Measurements from ENCODE around the gene ZNF333. TPM values are rescaled to one million over a fixed set of nuclear protein-coding genes. Genes with fewer than 3 reads are reported as not detected.
"Not testable (repeated sequence)": the region's sequence is repeated elsewhere in the genome, so short reads cannot be mapped to it uniquely, and the experiment has no call there.

Gene ZNF333
- polyA plus RNA-seq, 4 donors = 14.8 to 19.3 (median 17.0) TPM

DNA sequence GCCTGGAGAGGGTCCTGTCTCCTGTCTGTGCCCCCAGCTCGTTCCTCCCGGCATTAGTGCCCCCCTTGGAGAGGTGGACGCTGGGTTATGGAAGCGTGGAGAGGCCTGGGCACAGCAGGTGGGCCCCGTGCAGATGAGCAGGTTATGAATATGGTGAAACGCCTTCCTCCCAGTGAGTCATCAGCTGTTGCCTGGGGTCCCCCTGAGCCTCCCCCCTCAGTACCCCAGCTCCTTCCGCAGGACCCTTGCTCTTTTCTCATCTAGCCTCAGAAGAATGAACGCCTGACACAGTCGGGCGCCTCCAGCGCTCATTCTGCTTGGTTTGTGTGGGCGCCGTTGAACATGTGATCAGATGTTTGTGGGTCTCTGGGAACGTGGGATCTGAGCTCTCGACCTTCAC, 76.0 kb downstream of the ZNF333 start:
- DNase-seq (ENCODE audit: low read depth in 4 of 4, low spot score in 3 of 4) = not testable (repeated sequence)

DNA sequence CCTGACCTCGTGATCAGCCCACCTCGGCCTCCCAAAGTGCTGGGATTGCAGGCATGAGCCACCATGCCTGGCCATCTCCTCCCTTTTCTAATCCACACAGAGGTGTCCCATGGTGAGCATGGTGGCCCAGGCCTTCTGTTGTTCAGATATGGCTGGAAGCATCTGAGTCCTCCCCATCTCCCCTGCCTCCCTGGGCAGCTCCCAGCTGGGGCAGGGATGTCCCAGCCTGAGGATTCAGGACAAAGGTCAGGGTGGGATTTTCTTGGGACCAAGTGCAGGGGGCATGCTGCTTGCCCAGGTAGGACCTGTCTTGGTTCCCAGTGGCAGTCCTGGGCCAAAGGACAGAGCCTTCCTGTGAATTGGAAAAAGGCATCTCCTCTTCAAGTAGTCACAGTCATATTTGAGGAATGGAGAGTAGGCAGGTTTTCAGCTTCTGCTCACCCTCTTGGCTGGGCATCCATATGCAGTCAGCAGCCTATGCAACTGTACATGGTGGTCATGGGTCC, 77.7 kb downstream of the ZNF333 start:
- no peak for DNase-seq (ENCODE audit: low read depth in 4 of 4, low spot score in 3 of 4)

DNA sequence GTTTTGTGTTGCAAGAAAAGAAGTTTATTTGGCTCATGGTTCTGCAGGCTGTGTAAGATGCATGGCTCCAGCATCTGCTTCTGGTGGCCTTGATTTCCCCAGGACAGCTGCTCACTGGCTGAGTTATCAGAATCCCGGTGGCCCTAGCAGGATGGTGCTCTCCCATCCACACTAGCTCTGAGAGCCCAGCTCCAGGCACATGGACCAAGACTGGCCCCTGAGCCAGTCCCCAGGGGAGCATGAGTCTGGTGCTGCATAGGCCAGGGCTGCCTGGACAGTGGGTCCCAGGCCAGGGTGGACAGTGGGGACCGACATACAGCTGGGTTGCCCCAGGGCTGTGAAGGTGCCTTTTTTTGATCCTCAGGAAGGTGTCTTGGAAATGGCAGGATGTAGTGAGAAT, 78.2 kb downstream of the ZNF333 start:
- no peak for DNase-seq (ENCODE audit: low read depth in 4 of 4, low spot score in 3 of 4)

DNA sequence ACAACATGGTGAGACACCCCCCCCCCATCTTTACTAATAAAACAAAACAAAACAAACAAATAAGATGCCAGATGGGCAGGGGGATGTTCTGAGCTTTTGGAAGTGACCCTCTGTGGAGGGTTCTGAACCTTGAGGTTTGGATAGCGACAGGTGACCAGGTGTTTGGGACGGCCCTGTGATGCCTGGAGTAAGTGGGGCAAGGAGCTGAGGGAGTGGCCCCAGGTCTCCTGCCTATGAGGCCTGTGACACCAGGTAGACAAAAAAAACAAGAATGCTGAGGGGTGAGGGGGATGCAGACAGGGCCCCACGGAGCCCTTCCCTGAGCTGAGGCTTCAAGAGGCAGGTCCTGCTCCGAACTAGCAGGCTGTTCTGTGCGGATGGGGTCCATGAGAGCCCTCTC, 79.4 kb downstream of the ZNF333 start:
- no peak for DNase-seq (ENCODE audit: low read depth in 4 of 4, low spot score in 3 of 4)

DNA sequence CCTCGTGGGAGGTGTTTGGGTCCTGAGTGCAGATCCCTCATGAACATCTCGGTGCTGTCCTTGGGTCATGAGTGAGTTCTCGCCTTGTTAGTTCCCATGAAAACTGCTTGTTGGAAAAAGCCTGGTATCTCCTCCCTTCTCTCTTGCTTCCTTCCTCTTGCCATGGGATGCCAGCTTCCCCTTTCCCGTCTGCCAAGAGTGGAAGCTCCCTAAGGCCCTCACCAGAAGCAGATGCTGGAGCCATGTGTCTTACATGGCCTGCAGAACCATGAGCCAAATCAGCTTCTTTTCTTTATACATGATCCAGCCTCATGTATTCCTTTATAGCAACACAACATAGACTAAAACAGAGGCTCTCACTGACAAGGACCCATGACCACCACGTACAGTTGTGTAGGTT, 80.3 kb downstream of the ZNF333 start:
- no peak for DNase-seq (ENCODE audit: low read depth in 4 of 4, low spot score in 3 of 4)

DNA sequence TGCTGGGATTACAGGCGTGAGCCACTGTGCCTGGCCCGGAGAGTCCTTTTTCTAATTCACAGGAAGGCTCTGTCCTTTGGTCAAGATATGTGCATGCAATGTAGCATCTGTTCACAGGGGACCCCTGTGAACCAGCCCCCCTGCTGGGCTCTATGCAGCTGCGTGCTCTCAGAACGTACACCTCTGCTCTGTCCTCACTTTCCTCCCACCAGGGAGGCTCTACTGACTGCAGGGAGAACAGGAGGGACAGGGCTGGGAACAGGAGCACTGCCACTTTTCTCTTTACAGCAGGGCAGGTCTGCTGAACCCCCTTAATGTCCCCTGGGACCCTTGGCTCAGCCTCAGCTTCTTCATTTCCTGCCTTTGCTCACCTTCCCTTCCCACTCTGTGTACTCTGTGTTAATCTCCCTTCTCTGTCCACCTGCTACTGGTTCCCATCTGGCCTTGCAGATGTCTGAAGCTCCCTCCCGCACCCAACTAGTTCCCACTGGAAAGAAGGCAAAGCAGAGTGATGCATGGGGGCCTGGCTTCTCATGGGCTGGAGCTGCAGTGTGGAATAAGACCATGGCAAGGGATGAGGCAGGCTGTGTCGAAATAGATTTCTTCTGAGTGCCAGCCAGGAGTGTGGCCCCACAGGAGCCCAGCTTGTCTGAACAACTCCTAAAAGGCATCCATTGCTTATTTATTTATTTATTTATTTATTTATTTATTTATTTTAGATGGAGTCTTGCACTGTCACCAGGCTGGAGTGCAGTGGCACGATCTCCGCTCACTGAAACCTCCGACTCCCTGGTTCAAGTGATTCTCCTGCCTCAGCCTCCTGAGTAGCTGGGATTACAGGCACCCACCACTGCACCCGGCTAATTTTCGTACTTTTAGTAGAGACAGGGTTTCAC, 81.3 kb downstream of the ZNF333 start:
- DNase-seq (ENCODE audit: low read depth in 4 of 4, low spot score in 3 of 4) = no peak

DNA sequence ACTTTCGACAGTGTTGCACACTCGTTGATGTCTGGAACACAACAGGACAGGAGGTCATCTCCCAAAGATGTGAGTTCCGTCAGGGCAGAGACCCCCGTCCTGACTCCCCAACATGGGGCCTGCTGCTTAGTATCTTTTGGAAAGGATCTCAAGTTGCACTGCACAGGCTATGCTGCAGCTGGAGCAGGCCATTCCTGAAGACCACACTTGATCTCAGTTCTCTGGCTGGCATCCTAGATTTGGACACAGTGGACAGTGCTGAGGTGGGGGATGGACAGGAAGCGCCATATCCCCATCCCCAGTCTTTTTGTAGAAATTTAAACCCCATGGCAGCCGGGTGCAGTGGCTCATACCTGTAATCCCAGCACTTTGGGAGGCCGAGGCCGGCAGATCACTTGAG, 82.6 kb downstream of the ZNF333 start:
- DNase-seq (ENCODE audit: low read depth in 4 of 4, low spot score in 3 of 4) = no peak

DNA sequence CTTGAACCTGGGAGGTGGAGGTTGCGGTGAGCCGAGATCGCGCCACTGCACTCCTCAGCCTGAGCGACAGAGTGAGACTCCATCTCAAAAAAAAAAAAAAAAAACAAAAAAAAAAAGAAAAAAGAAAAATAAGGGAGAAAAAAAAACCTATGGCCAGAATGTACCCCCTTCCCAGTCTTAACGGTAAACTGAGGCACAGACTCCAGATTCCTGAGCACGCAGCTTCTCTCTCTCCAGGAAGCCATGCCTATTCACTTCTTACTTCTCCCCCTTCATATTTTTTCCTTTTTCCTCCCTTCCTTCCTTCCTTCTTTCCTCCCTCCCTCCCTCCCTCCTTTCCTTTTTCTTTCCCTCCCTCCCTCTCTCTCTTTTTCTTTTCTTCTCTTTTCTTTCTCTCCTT, 83.1 kb downstream of the ZNF333 start:
- no peak for DNase-seq (ENCODE audit: low read depth in 4 of 4, low spot score in 3 of 4)

DNA sequence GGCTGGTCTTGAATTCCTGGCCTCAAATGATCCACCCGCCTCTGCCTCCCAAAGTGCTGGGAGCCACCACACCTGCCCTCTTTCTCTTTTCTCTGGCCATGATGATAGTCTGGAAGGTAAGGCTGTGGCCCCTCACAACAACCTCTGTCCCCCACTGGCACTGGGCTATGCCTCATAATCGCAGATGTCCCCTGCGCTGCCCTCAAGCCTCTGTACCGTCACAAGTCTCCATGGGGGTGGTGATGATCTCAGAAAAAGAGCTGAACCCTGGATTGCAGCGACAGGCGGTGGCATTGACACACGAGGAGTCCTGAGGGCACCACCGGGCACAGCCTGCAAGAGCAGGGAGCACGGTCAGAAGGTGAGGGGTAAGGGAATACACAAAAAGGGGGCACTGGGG, 83.9 kb downstream of the ZNF333 start:
- DNase-seq (ENCODE audit: low read depth in 4 of 4, low spot score in 3 of 4) = not testable (repeated sequence)

DNA sequence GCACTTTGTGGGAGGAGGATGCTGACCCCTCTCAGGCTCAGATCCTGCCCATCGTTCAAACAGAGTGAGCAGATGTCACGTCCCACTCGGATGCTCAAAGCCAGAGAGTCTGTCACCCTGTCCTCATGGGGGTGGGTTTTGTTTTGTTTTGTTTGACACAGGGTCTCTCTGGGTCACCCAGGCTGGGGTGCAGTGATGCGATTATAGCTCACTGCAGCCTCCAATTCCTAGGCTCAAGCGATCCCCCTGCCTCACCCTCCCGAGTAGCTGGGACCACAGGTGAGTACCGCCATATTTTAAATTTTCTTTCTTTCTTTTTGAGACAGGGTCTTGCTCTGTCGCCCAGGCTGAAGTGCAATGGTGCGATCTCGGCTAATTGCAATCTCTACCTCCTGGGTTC, 84.5 kb downstream of the ZNF333 start:
- no peak for DNase-seq (ENCODE audit: low read depth in 4 of 4, low spot score in 3 of 4)

DNA sequence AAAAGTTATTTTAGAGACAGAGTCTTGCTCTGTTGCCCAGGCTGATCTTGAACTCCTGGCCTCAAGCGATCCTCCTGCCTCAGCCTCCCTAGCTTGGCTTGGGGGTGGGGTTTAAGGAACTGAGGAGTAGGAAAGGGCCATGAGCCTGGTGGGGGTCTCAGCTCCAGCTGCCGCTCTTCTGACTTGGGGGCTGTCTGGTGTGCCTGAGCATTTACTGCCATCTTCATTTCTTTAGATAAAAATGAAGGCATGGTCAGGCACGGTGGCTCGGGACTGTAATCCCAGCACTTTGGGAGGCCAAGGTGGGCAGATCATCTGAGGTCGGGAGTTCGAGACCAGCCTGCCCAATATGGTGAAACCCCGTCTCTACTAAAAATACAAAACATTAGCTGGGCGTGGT, 85.5 kb downstream of the ZNF333 start:
- not testable (repeated sequence) for DNase-seq (ENCODE audit: low read depth in 4 of 4, low spot score in 3 of 4)

DNA sequence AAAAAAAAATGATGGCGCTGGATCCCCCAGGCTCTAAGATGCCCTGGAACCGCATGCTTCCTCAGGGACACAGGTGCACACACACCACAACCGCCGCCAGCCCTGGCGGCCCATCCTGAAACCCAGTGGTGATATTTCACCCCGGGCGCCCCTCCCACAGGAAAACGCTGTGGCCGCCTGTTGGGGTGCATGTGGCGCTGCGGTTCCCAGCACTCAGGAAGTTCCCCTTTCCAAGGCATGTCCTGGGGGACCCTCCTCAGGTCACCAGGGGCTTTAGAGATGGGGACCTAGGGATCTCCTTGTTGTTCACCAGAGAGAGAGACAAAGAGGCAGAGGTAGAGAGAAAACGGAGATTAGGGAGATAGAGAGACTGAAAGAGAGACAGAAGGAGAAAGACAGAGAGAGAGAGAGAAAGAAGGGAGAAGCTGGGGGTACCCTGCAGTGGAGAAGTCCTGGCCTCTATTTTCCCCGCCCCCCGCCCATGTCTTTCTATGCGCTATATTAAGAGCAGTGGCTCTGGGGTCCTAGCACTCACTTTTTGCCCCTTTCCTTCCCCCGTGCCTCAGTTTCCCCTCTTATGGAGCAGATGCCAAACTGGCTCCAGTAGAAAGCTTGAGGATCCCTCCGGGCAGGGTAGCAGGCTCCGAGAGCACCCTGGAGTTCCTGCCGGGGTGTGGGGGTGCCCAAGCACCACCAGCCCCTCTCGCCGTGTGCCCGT, 86.2 kb downstream of the ZNF333 start:
- DNase-seq (ENCODE audit: low read depth in 4 of 4, low spot score in 3 of 4) = no peak

DNA sequence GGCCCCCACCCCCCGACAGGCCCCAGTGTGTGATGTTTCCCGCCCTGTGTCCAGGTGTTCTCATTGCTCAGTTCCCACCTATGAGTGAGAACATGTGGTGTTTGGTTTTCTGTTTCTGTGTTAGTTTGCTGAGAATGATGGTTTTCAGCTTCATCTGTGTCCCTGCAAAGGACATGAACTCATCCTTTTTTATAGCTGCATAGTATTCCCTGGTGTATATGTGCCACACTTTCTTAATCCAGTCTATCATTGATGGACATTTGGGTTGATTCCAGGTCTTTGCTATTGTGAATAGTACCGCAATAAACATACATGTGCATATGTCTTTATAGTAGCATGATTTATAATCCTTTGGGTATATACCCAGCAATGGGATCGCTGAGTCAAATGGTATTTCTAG, 87.8 kb downstream of the ZNF333 start:
- DNase-seq (ENCODE audit: low read depth in 4 of 4, low spot score in 3 of 4) = not testable (repeated sequence)

DNA sequence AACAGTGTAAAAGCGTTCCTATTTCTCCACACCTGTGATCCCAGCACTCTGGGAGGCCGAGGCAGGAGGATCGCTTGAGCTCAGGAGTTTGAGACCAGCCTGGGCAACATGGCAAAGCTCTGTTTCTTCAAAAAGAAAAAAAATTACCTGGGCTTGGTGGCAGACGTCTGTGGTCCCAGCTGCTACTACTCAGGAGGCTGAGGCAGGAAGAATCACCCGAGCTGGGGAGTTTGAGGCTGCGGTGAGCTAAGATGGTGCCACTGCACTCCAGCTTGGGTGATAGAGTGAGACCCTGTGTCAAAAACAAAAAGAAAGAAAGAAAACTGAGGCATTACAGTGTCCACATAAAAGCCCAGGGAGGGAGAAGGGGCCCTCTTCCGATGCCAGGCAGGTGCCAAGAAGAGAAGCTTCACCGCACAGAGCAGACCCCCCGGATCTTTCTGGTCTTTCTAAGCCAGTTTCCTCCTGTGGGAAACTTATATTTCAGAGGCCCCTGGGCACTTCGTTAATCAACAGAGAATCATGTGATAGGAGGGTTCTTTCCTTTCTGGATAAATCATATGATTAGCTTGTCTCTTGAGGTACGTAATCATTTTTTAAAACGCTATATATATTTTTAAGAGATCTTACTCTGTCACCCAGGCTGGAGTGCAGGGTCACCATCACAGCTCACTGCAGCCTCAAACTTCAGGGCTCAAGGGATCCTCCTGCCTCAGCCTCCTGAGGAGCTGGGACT, 88.4 kb downstream of the ZNF333 start, which contains the start of gene ADGRE2:
Gene ADGRE2 (minus strand): TSS at position 451 of the 736 bp plus-strand sequence. CDS start 1,804 bp downstream, outside the sequence.
- DNase-seq (ENCODE audit: low read depth in 4 of 4, low spot score in 3 of 4) = not testable (repeated sequence)

DNA sequence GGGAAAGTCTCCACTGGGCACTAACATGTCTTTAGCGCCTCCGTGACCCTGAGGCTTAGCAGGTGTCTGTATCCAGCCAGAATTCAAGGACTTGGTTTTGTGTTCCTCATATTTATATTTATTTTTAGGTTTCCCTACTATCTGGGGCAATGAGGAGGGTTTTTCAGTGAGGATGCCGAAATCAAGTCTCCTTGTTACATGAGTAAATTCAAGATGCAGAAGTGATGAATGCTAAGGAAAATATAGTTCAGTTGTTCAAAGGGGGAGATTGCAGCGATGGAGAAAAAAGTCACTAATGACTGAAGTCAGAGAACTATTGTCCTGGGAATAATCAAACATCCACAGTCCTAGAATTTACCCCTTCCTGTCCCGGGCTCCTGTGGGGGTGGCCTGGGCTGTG, 89.3 kb downstream of the ZNF333 start:
- no peak for DNase-seq (ENCODE audit: low read depth in 4 of 4, low spot score in 3 of 4)

DNA sequence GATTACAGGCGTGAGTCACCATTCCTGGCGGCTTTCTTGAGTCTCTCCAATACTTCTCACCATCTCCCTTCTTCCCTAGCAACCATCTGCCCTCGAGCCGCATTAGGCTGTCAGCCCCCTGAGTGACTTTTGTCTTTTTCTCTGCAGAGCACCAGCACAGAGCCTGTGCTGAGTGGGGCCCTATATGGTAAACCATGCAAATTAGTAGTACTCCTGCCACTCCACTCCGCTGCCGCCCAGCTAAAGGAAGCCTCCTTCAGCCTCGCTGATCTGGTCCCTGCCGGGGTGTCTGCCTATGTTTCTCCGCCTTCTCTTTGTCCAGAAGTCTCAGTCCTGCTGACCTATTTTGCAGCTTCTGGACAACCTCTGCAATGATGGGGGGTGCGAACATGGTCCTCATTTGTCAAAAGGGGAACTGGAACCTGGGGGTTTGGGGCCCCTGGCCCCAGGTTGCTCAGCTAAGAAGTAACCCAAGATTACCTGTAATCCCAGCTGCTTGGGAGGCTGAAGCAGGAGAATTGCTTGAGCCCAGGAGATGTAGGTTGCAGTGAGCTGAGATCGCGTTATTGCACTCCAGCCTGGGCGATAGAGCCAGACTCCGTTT, 90.9 kb downstream of the ZNF333 start:
- DNase-seq (ENCODE audit: low read depth in 4 of 4, low spot score in 3 of 4) = not testable (repeated sequence)

DNA sequence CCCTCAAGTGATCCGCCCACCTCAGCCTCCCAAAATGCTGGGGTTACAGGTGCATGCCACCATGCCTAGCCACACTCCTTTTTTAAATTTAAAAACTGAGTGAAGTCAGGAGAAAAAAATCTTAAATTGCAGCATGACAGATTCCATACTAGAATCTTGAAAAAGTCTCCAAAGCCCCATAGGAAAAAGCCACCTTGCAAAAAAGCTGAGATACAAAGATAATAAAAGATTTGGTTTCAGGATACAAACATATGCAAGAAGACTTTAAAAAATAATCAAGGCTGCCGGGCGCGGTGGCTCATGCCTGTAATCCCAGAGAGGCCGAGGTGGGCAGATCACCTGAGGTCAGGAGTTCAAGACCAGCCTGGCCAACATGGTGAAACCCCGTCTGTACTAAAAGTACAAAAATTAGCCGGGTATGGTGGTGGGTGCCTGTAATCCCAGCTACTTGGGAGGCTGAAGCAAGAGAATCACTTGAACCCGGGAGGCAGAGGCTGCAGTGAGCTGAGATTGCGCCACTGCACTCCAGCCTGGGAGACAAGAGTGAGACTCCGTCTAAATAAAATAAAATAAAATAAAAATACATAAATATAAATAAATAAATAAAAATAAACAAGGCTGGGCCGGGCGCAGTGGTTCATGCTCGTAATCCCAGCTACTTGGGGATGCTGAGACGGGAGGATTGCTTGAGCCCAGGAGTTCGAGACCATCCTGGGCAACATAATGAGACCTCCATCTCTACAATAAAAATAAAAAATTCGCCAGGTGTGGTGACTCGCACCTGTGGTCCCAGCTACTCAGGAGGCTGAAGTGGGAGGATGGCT, 92.1 kb downstream of the ZNF333 start:
- not testable (repeated sequence) for DNase-seq (ENCODE audit: low read depth in 4 of 4, low spot score in 3 of 4)

DNA sequence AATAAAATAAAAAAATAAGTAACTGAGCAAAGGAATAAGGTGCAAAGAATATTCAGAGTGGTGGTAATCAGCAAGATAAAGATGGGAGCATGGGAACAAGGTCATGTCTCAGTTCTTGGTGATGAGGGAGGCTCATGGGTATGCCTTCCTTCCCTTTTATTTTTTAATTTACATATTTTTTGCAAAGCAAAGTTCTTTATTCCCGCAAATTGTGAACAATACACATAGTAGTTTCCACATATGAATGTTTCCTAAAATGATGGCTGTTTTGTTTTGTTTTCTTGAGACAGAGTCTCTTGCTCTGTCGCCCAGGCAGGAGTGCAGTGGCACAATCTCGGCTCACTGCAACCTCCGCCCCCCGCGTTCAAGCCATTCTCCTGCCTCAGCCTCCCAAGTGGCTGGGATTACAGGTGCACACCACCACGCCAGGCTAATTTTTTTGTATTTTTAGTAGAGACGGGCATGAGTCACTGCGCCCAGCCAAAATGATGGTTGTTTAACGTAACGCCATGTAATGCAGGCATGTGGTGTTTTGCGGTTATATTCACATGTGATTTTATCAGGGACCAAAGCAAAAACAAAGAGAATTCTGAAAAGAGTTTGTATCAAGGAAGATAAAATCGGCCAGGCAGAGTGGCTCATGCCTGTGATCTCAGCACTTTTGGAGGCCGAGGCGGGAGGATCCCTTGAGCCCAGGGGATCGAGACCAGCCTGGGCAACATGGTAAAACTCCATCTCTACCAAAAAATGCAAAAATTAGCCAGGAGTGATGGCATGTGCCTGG, 93.0 kb downstream of the ZNF333 start:
- DNase-seq (ENCODE audit: low read depth in 4 of 4, low spot score in 3 of 4) = no peak
